ENCODE measurements around the gene OTUB2.

DNA sequence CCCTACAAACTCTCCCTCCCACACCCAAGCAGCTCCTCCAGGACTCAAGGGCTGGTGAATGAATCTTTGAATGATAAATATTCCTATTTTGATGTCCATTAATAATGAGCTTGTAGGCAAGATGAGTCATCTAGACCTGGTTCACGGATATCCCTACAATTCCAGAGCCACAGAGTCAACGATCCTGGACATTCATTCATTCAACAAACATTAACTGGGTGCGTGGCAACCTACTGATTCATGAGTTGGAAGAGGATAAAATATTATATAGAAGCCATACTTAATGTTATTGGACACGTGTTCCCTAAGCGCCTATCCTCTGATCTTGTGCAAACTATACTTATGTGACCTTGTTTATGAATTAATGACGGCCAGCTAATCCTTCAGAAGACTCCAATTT is 420 bp upstream of the OTUB2 start:
- TF ChIP-seq RARB (CRISPR knock-in tag; IDR thresholded peaks at IDR 0.05) (no peak), ISL1 (CRISPR knock-in tag; IDR thresholded peaks at IDR 0.05) (no peak), ZNF8 (CRISPR knock-in tag; IDR thresholded peaks at IDR 0.05) (no peak), GLIS3 (CRISPR knock-in tag; IDR thresholded peaks at IDR 0.05) (no peak), SNAI2 (CRISPR knock-in tag; IDR thresholded peaks at IDR 0.05) (no peak), PATZ1 (CRISPR knock-in tag; IDR thresholded peaks at IDR 0.05; ENCODE audit: borderline replicate concordance) (no peak), ZFP30 (CRISPR knock-in tag; IDR thresholded peaks at IDR 0.05) (no peak), TCF4 (CRISPR knock-in tag; IDR thresholded peaks at IDR 0.05; ENCODE audit: borderline replicate concordance) (no peak), ZNF70 (CRISPR knock-in tag; IDR thresholded peaks at IDR 0.05) (no peak), BACH2 (CRISPR knock-in tag; IDR thresholded peaks at IDR 0.05; ENCODE audit: borderline replicate concordance) (no peak), PPARA (CRISPR knock-in tag; IDR thresholded peaks at IDR 0.05; ENCODE audit: borderline replicate concordance) (no peak)
- TF ChIP-seq, protein P1, sequence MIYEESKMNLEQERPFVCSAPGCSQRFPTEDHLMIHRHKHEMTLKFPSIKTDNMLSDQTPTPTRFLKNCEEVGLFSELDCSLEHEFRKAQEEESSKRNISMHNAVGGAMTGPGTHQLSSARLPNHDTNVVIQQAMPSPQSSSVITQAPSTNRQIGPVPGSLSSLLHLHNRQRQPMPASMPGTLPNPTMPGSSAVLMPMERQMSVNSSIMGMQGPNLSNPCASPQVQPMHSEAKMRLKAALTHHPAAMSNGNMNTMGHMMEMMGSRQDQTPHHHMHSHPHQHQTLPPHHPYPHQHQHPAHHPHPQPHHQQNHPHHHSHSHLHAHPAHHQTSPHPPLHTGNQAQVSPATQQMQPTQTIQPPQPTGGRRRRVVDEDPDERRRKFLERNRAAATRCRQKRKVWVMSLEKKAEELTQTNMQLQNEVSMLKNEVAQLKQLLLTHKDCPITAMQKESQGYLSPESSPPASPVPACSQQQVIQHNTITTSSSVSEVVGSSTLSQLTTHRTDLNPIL (CRISPR knock-in tag; IDR thresholded peaks at IDR 0.05; ENCODE audit: low read depth), result no peak
